ENCODE measurements around the gene EXOC6.
A peak's percentile ranks its signal among the peaks of the same experiment; 100 is the strongest.

Gene EXOC6

DNA sequence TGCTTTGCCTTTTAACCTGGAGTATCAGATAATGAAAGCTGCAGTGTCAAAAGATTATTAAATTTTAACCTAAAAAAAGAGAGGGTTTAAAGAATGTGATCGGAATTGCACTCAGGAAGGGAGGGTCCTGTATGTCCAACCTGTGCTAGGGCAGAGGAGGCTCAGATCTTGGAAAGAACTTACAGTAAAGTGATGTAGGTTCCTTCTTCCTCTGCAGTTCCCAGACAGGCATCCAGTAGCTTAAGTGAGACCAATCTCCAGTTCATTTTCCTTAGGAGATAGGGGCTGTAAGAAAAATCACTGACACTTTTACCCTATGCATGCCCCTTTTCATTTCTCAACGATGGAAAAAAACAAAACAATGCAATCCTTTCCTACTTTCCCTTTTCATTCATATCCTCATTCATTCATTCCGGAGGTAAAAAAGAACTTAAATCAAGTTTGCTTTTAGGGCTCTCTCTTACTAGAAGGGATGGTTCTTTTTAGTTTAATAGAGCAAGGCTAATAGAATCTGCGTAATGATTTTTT, 28.3 kb downstream of the EXOC6 start:
- Histone ChIP-seq H3K9ac (no peak overlapping the region), H2AFZ (ENCODE audit: low read depth) (no peak overlapping the region), H3K27me3 (ENCODE audit: insufficient read depth, low read depth) (no peaks in the 10 kb centered on the region), H4K20me1 (ENCODE audit: insufficient read depth) (no peaks in the 10 kb centered on the region), H3K36me3 (ENCODE audit: insufficient read depth) (no peaks in the 10 kb centered on the region), H3K4me2 (no peak overlapping the region), H3K4me1 (ENCODE audit: low read depth, poor library complexity, severe bottlenecking) (peaks cover 5% of the 10 kb centered on the region), H3K79me2 (ENCODE audit: insufficient read depth, low read depth) (no peaks in the 10 kb centered on the region), H3K27ac (no peak overlapping the region), H3K4me3 (IDR thresholded peaks at IDR 0.05; ENCODE audit: insufficient read depth, low read depth, low read length) (no peak overlapping the region)
- TF ChIP-seq, protein P1, sequence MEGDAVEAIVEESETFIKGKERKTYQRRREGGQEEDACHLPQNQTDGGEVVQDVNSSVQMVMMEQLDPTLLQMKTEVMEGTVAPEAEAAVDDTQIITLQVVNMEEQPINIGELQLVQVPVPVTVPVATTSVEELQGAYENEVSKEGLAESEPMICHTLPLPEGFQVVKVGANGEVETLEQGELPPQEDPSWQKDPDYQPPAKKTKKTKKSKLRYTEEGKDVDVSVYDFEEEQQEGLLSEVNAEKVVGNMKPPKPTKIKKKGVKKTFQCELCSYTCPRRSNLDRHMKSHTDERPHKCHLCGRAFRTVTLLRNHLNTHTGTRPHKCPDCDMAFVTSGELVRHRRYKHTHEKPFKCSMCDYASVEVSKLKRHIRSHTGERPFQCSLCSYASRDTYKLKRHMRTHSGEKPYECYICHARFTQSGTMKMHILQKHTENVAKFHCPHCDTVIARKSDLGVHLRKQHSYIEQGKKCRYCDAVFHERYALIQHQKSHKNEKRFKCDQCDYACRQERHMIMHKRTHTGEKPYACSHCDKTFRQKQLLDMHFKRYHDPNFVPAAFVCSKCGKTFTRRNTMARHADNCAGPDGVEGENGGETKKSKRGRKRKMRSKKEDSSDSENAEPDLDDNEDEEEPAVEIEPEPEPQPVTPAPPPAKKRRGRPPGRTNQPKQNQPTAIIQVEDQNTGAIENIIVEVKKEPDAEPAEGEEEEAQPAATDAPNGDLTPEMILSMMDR (conservative IDR thresholded peaks at IDR 0.05; ENCODE audit: low read depth, low read length), result no peak

DNA sequence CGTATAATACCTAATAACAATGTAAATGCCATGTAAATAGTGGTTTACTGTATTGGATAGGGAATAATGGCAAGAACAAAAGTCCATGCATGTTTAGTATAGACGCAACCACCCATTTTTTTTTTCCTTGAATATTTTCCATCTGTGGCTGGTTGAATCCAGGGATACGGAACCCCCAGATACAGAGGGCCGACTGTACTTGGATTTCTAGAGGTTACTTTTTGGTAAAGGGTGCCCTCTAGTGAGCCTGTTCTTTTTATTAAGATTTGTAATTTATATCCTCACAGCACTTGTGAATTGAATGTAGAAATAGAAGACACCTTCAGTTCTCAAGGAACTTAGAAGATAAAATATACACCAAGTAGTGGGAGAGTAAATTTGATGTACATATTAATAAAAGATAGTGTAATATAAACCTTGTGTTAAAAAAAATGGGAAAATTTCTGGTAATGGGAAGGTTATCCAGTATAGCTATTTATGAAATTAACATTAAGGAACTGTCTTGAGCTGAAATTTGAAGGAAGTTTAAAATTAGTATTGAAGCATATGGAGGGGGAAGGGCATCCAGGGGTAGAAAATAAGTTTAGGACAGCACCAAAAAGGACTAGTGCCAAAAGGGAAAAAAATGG, 32.0 kb downstream of the EXOC6 start:
- Histone ChIP-seq H4K20me1 (ENCODE audit: insufficient read depth) (no peaks in the 10 kb centered on the region), H3K27me3 (ENCODE audit: insufficient read depth, low read depth) (no peaks in the 10 kb centered on the region), H3K36me3 (ENCODE audit: insufficient read depth) (no peaks in the 10 kb centered on the region), H3K4me3 (IDR thresholded peaks at IDR 0.05; ENCODE audit: insufficient read depth, low read depth, low read length) (no peak overlapping the region), H3K4me1 (ENCODE audit: low read depth, poor library complexity, severe bottlenecking) (peaks cover 5% of the 10 kb centered on the region), H2AFZ (ENCODE audit: low read depth) (no peak overlapping the region), H3K4me2 (no peak overlapping the region), H3K27ac (no peak overlapping the region), H3K79me2 (ENCODE audit: insufficient read depth, low read depth) (no peaks in the 10 kb centered on the region), H3K9ac (no peak overlapping the region)
- TF ChIP-seq, protein P1 (conservative IDR thresholded peaks at IDR 0.05; ENCODE audit: low read depth, low read length), result peak; percentile 74

DNA sequence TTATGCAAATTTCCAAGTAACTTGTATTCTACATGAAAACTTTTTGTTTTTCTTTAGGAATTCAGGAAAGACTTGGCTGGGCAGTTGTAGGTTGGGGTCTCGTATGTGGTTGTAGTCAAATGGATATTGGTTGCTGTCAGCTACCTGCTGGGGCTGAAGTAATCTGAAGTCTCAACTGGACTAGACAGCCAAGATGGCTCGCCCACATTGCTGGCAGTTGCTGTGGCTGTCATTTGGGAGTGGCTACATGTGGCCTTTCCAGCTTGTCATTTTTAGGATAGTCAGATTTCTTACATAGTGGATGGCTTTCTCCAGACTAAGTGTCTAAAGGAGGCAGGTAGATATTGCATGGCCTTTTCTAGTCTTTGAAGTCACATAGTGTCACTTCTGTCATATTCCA, 32.6 kb downstream of the EXOC6 start:
- Histone ChIP-seq H2AFZ (ENCODE audit: low read depth) (no peak overlapping the region), H4K20me1 (ENCODE audit: insufficient read depth) (no peaks in the 10 kb centered on the region), H3K9ac (no peak overlapping the region), H3K79me2 (ENCODE audit: insufficient read depth, low read depth) (no peaks in the 10 kb centered on the region), H3K4me3 (IDR thresholded peaks at IDR 0.05; ENCODE audit: insufficient read depth, low read depth, low read length) (no peak overlapping the region), H3K4me2 (no peak overlapping the region), H3K4me1 (ENCODE audit: low read depth, poor library complexity, severe bottlenecking) (peaks cover 4% of the 10 kb centered on the region), H3K36me3 (ENCODE audit: insufficient read depth) (no peaks in the 10 kb centered on the region), H3K27ac (no peak overlapping the region), H3K27me3 (ENCODE audit: insufficient read depth, low read depth) (no peaks in the 10 kb centered on the region)
- TF ChIP-seq, protein P1 (conservative IDR thresholded peaks at IDR 0.05; ENCODE audit: low read depth, low read length), result no peak

DNA sequence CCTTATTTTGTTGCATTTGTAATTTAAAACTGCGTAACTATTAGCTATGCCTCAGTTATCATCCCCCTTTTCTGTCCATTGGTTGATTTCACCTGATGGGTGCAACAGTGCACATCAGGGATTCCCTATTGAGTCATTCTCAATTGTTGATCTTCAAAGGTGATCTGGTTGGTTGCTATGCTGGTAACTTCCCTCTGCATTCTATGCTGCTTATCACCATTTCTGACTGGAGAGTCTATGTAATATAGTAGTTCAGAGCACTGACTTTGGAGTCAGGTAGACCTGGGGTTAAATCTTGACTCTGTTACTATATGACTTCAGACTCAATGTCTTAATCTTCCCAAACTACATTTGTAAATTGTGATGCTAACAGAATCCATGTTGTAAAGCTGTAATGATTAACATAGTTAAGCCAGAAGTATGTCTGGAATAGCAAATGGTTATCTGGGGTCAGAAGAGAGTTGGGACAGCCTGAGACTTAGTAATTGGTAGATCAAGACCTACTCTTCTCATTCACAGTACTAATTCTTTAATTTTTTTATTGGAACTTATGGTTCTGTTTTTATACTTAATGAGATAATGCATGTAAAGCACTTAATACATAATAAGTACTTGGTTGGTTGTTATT, 38.1 kb downstream of the EXOC6 start:
- H3K4me2 ChIP-seq, result no peak overlapping the region
- H3K4me3 ChIP-seq (IDR thresholded peaks at IDR 0.05; ENCODE audit: insufficient read depth, low read depth, low read length), result no peak overlapping the region
- H3K27me3 ChIP-seq (ENCODE audit: insufficient read depth, low read depth), result no peaks in the 10 kb centered on the region
- TF ChIP-seq, protein P1 (conservative IDR thresholded peaks at IDR 0.05; ENCODE audit: low read depth, low read length), result no peak
- H3K9ac ChIP-seq, result no peak overlapping the region
- no peaks in the 10 kb centered on the region for H3K79me2 ChIP-seq (ENCODE audit: insufficient read depth, low read depth)
- H4K20me1 ChIP-seq (ENCODE audit: insufficient read depth), result no peaks in the 10 kb centered on the region
- H3K4me1 ChIP-seq (ENCODE audit: low read depth, poor library complexity, severe bottlenecking), result no peaks in the 10 kb centered on the region
- H2AFZ ChIP-seq (ENCODE audit: low read depth), result no peak overlapping the region
- no peak overlapping the region for H3K27ac ChIP-seq
- no peaks in the 10 kb centered on the region for H3K36me3 ChIP-seq (ENCODE audit: insufficient read depth)

Measured in KMS-11 (cell line).